Neural cell (in vitro differentiated cells): Measurements from ENCODE around the gene REG3A. TPM values are rescaled to one million over a fixed set of nuclear protein-coding genes. Genes with fewer than 3 reads are reported as not detected.

Experiments used
- H2AFZ ChIP-seq: fragments of 200-600, 300-800 bp; sonication (generic), shearing (Covaris generic); 2 replicates; pipeline ENCODE4 v1.6.0; 2014; ENCODE audit warnings: low read depth, mild to moderate bottlenecking, antibody characterized with exemption, low read length, moderate library complexity
- H3F3A ChIP-seq: fragments of 200-600 bp; shearing (Covaris generic); 2 replicates; pipeline ENCODE4 v1.6.1; 2016; ENCODE audit warnings: mild to moderate bottlenecking, moderate library complexity, mixed read lengths, antibody characterized with exemption, low read length; ENCODE audit not compliant: insufficient read depth, poor library complexity, severe bottlenecking
- H3K27ac ChIP-seq: fragments of 200-600, 300-800 bp; sonication (generic), shearing (Covaris generic); 2 replicates; pipeline ENCODE4 v1.5.1; 2014; ENCODE audit warnings: mild to moderate bottlenecking, low read length, moderate library complexity
- H3K27me3 ChIP-seq: fragments of 300-800, 200-600 bp; sonication (generic), shearing (Covaris generic); 2 replicates; pipeline ENCODE4 v1.6.0; 2014; ENCODE audit warnings: mild to moderate bottlenecking, low read depth, low read length, moderate library complexity; ENCODE audit not compliant: insufficient read depth
- H3K36me3 ChIP-seq: fragments of 300-800, 200-600 bp; sonication (generic), shearing (Covaris generic); 2 replicates; pipeline ENCODE4 v1.5.1; 2014; ENCODE audit warnings: mild to moderate bottlenecking, antibody characterized with exemption, low read length, moderate library complexity; ENCODE audit not compliant: insufficient read depth
- H3K4me2 ChIP-seq: fragments of 300-800, 200-600 bp; sonication (generic), shearing (Covaris generic); 2 replicates; pipeline ENCODE4 v1.6.0; 2014; ENCODE audit warnings: mild to moderate bottlenecking, low read length
- H3K4me3 ChIP-seq: fragments of 300-800, 200-600 bp; sonication (generic), shearing (Covaris generic); 2 replicates; pipeline ENCODE4 v1.5.1; 2014; ENCODE audit warnings: mild to moderate bottlenecking, low read length, moderate library complexity
- H3K79me2 ChIP-seq: fragments of 200-600 bp; shearing (Covaris generic); replicated peaks from 2 replicates; pipeline ENCODE4 v1.6.0; 2014; ENCODE audit warnings: mild to moderate bottlenecking, low read length, moderate library complexity; ENCODE audit not compliant: insufficient read depth
- H3K9ac ChIP-seq: fragments of 300-800, 200-600 bp; sonication (generic), shearing (Covaris generic); 2 replicates; pipeline ENCODE4 v1.6.1; 2016; ENCODE audit warnings: mild to moderate bottlenecking, low read length, mixed read lengths
- H3K9me2 ChIP-seq: fragments of 200-600 bp; shearing (Covaris generic); 2 replicates; pipeline ENCODE4 v1.6.1; 2016; ENCODE audit warnings: mild to moderate bottlenecking, low read length, mixed read lengths; ENCODE audit not compliant: insufficient read depth
- H3K9me3 ChIP-seq: fragments of 200-600, 300-800 bp; sonication (generic), shearing (Covaris generic); 2 replicates; pipeline ENCODE4 v1.6.1; 2016; ENCODE audit warnings: mild to moderate bottlenecking, mixed run types, low read length, moderate library complexity, mixed read lengths
- H4K20me1 ChIP-seq: fragments of 200-600 bp; shearing (Covaris generic); 2 replicates; pipeline ENCODE4 v1.6.1; 2016; ENCODE audit warnings: mild to moderate bottlenecking, mixed run types; ENCODE audit not compliant: insufficient read depth
- EP300 ChIP-seq: fragments of 450-650 bp; conservative IDR thresholded peaks from 2 replicates; pipeline ENCODE4 v1.6.1; 2014; ENCODE audit warnings: antibody characterized with exemption, mild to moderate bottlenecking, moderate library complexity; ENCODE audit not compliant: poor library complexity, severe bottlenecking
- EZH2 ChIP-seq: fragments of 200-600, 300-800 bp; shearing (Covaris generic), sonication (generic); IDR thresholded peaks from 2 replicates; pipeline ENCODE4 v1.6.1; 2014; ENCODE audit warnings: antibody characterized with exemption, low read length, borderline replicate concordance, mild to moderate bottlenecking; ENCODE audit not compliant: insufficient read depth, poor library complexity, severe bottlenecking
- MXI1 ChIP-seq: fragments of 450-650 bp; conservative IDR thresholded peaks from 2 replicates; pipeline ENCODE4 v1.6.1; 2014; ENCODE audit warnings: antibody characterized with exemption, mild to moderate bottlenecking; ENCODE audit not compliant: poor library complexity, severe bottlenecking
- POLR2AphosphoS5 ChIP-seq: IDR thresholded peaks from 2 replicates; pipeline ENCODE4 v1.6.1; 2012
- RAD21 ChIP-seq: fragments of 450-650 bp; conservative IDR thresholded peaks from 2 replicates; pipeline ENCODE4 v1.6.1; 2014; ENCODE audit warnings: antibody characterized with exemption, mild to moderate bottlenecking, moderate library complexity
- SMC3 ChIP-seq: fragments of 450-650 bp; conservative IDR thresholded peaks from 2 replicates; pipeline ENCODE4 v1.6.1; 2014; ENCODE audit warnings: antibody characterized with exemption, mild to moderate bottlenecking, moderate library complexity; ENCODE audit not compliant: poor library complexity
- TAF1 ChIP-seq: IDR thresholded peaks from 2 replicates; pipeline ENCODE4 v1.6.1; 2012; ENCODE audit warnings: low read depth
- polyA plus RNA-seq: library from polyadenylated mRNA; depleted of rRNA; stranded (reverse); fragments of >200 nt; gene quantifications from 2 replicates; pipeline ENCODE4 v1.2.3, GENCODE V29; 2014
- TF ChIP-seq, protein P1 (sequence below): fragments of 450-650 bp; IDR thresholded peaks from 2 replicates; pipeline ENCODE4 v1.5.1; 2014; ENCODE audit warnings: antibody characterized with exemption, mild to moderate bottlenecking, moderate library complexity; ENCODE audit not compliant: poor library complexity, severe bottlenecking
- TF ChIP-seq, protein P2 (sequence below): IDR thresholded peaks from 2 replicates; pipeline ENCODE4 v1.6.1; 2012; ENCODE audit warnings: borderline replicate concordance

The REG3A gene
- polyA plus RNA-seq, 1 donor from 2014 or later, result not detected

DNA sequence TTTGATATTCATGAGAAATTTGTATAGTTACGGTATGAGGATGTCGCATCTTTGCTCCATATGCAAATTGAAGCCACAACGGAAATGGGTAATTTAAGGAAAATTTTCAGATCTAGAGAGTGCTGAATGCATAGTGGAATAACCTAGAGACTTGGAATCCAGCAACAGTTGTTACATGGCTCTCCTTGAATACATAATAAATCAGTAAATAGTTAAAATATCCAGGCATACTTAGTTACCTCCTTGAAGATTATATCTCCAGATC lies 33.9 kb downstream of the REG3A start:
- H3K27me3 ChIP-seq, result no peaks in the 10 kb centered on the region
- H3K9me3 ChIP-seq, result no peaks in the 10 kb centered on the region
- no peaks in the 10 kb centered on the region for H3K79me2 ChIP-seq
- H3K27ac ChIP-seq, result no peak overlapping the region
- H3K9me2 ChIP-seq, result no peaks in the 10 kb centered on the region
- H3K9ac ChIP-seq, result no peak overlapping the region
- no peak overlapping the region for H3K4me3 ChIP-seq
- H3K36me3 ChIP-seq, result no peaks in the 10 kb centered on the region
- H3F3A ChIP-seq, result no peaks in the 10 kb centered on the region
- no peak overlapping the region for H2AFZ ChIP-seq
- H3K4me2 ChIP-seq, result no peak overlapping the region
- TF ChIP-seq EP300 (no peak), MXI1 (no peak)
- H4K20me1 ChIP-seq, result no peaks in the 10 kb centered on the region

DNA sequence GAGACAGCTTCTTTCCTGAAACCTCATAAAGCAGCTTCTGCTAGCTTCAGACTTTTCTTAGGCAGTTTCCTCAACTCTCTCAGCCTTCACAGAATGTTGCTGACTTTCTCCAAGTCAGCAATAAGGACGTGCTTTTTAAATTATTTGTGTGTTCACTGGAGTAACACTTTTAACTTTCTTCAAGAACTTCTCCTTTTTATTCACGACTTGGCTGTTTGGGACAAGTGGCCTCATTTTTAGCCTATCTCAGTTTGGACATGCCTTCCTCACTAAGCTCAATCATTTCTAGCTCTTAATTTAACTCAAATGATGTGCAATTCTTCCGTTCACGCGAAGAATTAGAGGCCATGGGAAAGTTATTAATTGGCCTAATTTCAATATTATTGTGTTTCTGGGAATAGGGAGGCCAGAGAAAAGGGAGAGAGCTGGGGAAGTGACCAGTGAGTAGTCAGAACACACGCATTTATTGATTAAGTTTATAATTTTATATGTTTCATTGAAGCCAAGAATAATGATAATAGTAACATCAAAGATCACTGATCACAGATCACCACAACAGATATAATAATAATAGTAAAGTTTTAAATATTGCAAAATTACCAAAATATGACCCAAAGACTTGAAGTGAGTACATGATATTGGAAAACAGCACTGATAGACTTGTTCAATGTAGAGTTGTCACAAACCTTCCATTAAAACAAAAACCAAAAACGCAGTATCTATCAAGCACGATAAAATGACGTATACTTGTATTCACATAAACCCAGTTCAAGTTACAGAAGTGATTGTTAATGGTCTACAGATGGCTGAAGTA lies 34.4 kb downstream of the REG3A start:
- Histone ChIP-seq H3K9me3 (no peaks in the 10 kb centered on the region), H3K4me3 (no peak overlapping the region), H3K9me2 (no peaks in the 10 kb centered on the region), H3K79me2 (no peaks in the 10 kb centered on the region), H3K27me3 (no peaks in the 10 kb centered on the region), H3K27ac (no peak overlapping the region), H2AFZ (no peak overlapping the region), H3F3A (no peaks in the 10 kb centered on the region), H3K4me2 (no peak overlapping the region), H3K9ac (no peak overlapping the region), H3K36me3 (no peaks in the 10 kb centered on the region), H4K20me1 (no peaks in the 10 kb centered on the region)
- TF ChIP-seq, protein P1, sequence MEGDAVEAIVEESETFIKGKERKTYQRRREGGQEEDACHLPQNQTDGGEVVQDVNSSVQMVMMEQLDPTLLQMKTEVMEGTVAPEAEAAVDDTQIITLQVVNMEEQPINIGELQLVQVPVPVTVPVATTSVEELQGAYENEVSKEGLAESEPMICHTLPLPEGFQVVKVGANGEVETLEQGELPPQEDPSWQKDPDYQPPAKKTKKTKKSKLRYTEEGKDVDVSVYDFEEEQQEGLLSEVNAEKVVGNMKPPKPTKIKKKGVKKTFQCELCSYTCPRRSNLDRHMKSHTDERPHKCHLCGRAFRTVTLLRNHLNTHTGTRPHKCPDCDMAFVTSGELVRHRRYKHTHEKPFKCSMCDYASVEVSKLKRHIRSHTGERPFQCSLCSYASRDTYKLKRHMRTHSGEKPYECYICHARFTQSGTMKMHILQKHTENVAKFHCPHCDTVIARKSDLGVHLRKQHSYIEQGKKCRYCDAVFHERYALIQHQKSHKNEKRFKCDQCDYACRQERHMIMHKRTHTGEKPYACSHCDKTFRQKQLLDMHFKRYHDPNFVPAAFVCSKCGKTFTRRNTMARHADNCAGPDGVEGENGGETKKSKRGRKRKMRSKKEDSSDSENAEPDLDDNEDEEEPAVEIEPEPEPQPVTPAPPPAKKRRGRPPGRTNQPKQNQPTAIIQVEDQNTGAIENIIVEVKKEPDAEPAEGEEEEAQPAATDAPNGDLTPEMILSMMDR, result no peak
- TF ChIP-seq, protein P2, sequence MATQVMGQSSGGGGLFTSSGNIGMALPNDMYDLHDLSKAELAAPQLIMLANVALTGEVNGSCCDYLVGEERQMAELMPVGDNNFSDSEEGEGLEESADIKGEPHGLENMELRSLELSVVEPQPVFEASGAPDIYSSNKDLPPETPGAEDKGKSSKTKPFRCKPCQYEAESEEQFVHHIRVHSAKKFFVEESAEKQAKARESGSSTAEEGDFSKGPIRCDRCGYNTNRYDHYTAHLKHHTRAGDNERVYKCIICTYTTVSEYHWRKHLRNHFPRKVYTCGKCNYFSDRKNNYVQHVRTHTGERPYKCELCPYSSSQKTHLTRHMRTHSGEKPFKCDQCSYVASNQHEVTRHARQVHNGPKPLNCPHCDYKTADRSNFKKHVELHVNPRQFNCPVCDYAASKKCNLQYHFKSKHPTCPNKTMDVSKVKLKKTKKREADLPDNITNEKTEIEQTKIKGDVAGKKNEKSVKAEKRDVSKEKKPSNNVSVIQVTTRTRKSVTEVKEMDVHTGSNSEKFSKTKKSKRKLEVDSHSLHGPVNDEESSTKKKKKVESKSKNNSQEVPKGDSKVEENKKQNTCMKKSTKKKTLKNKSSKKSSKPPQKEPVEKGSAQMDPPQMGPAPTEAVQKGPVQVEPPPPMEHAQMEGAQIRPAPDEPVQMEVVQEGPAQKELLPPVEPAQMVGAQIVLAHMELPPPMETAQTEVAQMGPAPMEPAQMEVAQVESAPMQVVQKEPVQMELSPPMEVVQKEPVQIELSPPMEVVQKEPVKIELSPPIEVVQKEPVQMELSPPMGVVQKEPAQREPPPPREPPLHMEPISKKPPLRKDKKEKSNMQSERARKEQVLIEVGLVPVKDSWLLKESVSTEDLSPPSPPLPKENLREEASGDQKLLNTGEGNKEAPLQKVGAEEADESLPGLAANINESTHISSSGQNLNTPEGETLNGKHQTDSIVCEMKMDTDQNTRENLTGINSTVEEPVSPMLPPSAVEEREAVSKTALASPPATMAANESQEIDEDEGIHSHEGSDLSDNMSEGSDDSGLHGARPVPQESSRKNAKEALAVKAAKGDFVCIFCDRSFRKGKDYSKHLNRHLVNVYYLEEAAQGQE, result no peak
- TF ChIP-seq SMC3, result no peak
- no peak for TF ChIP-seq POLR2AphosphoS5
- TF ChIP-seq TAF1, result no peak
- TF ChIP-seq MXI1, result no peak
- no peak for TF ChIP-seq EZH2
- TF ChIP-seq EP300, result no peak
- no peak for TF ChIP-seq RAD21
